WTC11 (cell line): ENCODE measurements around the gene UQCRC2.

Source experiments
- ATF2 ChIP-seq: sonication (generic); formaldehyde crosslinking; IDR thresholded peaks from 2 replicates; pipeline ENCODE4 v1.8.1; 2022; ENCODE audit warnings: low read depth, missing genetic modification reagents, borderline replicate concordance
- ATF3 ChIP-seq: sonication (generic); formaldehyde crosslinking; conservative IDR thresholded peaks from 2 replicates; pipeline ENCODE4 v1.8.1; 2022; ENCODE audit warnings: mild to moderate bottlenecking, missing genetic modification reagents
- CREB1 ChIP-seq: sonication (generic); formaldehyde crosslinking; IDR thresholded peaks from 2 replicates; pipeline ENCODE4 v1.8.0; 2023; ENCODE audit warnings: mild to moderate bottlenecking, missing genetic modification reagents
- CTCF ChIP-seq: fragments of 200-600 bp; IDR thresholded peaks from 2 replicates; pipeline ENCODE4 v1.8.0; 2022; ENCODE audit warnings: antibody characterized with exemption
- ESRRA ChIP-seq: sonication (generic); formaldehyde crosslinking; IDR thresholded peaks from 2 replicates; pipeline ENCODE4 v1.8.1; 2022; ENCODE audit warnings: mild to moderate bottlenecking, missing genetic modification reagents, borderline replicate concordance
- FOXP1 ChIP-seq: sonication (generic); formaldehyde crosslinking; IDR thresholded peaks from 2 replicates; pipeline ENCODE4 v1.8.0; 2022; ENCODE audit warnings: missing genetic modification reagents, mild to moderate bottlenecking, moderate library complexity, borderline replicate concordance
- JAZF1 ChIP-seq: fragments of 250-450 bp; sonication (Bioruptor Pico); IDR thresholded peaks from 2 replicates; pipeline ENCODE4 v1.9.0; 2021; ENCODE audit warnings: moderate library complexity, mild to moderate bottlenecking, inconsistent platforms
- MLX ChIP-seq: sonication (generic); formaldehyde crosslinking; IDR thresholded peaks from 2 replicates; pipeline ENCODE4 v1.8.1; 2023; ENCODE audit warnings: mild to moderate bottlenecking, missing genetic modification reagents, moderate library complexity
- NFE2L1 ChIP-seq: sonication (generic); formaldehyde crosslinking; IDR thresholded peaks from 2 replicates; pipeline ENCODE4 v1.8.1; 2023; ENCODE audit warnings: missing genetic modification reagents
- RELA ChIP-seq: sonication (generic); formaldehyde crosslinking; IDR thresholded peaks from 2 replicates; pipeline ENCODE4 v1.8.1; 2022; ENCODE audit warnings: missing genetic modification reagents, mild to moderate bottlenecking, borderline replicate concordance
- SMAD4 ChIP-seq: sonication (generic); formaldehyde crosslinking; IDR thresholded peaks from 2 replicates; pipeline ENCODE4 v1.8.0; 2022; ENCODE audit warnings: mild to moderate bottlenecking, missing genetic modification reagents
- ZNF263 ChIP-seq: sonication (generic); formaldehyde crosslinking; IDR thresholded peaks from 2 replicates; pipeline ENCODE4 v1.8.1; 2022; ENCODE audit warnings: low read depth, mild to moderate bottlenecking, moderate library complexity, missing genetic modification reagents
- ZNF317 ChIP-seq: sonication (generic); formaldehyde crosslinking; IDR thresholded peaks from 2 replicates; pipeline ENCODE4 v1.8.1; 2023; ENCODE audit warnings: low read depth, mild to moderate bottlenecking, moderate library complexity, missing genetic modification reagents, borderline replicate concordance
- ZNF423 ChIP-seq: fragments of 250-450 bp; sonication (Bioruptor Pico); IDR thresholded peaks from 2 replicates; pipeline ENCODE4 v2.1.2; 2022; ENCODE audit warnings: mild to moderate bottlenecking, moderate library complexity

GRCh38 chr16:21986692-21987246 lies 33.6 kb downstream of the UQCRC2 start:
- TF ChIP-seq CTCF: no peak
- TF ChIP-seq ESRRA: no peak
- TF ChIP-seq ZNF263: no peak
- no peak for TF ChIP-seq ZNF423 (CRISPR knock-in tag)
- no peak for TF ChIP-seq ATF2 (CRISPR knock-in tag)
- TF ChIP-seq MLX (CRISPR knock-in tag): no peak
- no peak for TF ChIP-seq RELA (CRISPR knock-in tag)
- TF ChIP-seq JAZF1 (CRISPR knock-in tag): no peak
- no peak for TF ChIP-seq ATF3 (CRISPR knock-in tag)
- no peak for TF ChIP-seq FOXP1 (CRISPR knock-in tag)
- TF ChIP-seq ZNF317 (CRISPR knock-in tag): no peak
- no peak for TF ChIP-seq CREB1 (CRISPR knock-in tag)
- no peak for TF ChIP-seq NFE2L1 (CRISPR knock-in tag)
- TF ChIP-seq SMAD4 (CRISPR knock-in tag): no peak
